H9 (cell line): ENCODE data around the gene EYA4. TPM values are rescaled to one million over a fixed set of nuclear protein-coding genes. Genes with fewer than 3 reads are reported as not detected.
"Not testable (repeated sequence)": the region's sequence is repeated elsewhere in the genome, so short reads cannot be mapped to it uniquely, and the experiment has no call there.

Experiments used
- DNase-seq: peaks from one replicate; pipeline ENCODE4 v3.0.0-alpha.2; 2017
- H2AFZ ChIP-seq: one replicate; pipeline ENCODE4 v1.6.1; 2013; ENCODE audit warnings: mild to moderate bottlenecking, low read length, control low read depth, moderate library complexity
- H2AK5ac ChIP-seq: 2 replicates; pipeline ENCODE4 v1.6.1; 2013; ENCODE audit warnings: low read length, control low read depth, mixed read lengths; ENCODE audit not compliant: insufficient read length
- H2BK120ac ChIP-seq: one replicate; pipeline ENCODE4 v1.6.1; 2013; ENCODE audit warnings: low read depth, mild to moderate bottlenecking, low read length, control low read depth, inconsistent platforms; ENCODE audit not compliant: poor library complexity, severe bottlenecking
- H2BK12ac ChIP-seq: 2 replicates; pipeline ENCODE4 v1.6.1; 2013; ENCODE audit warnings: low read length, control low read depth, mixed read lengths, low read depth; ENCODE audit not compliant: insufficient read length
- H2BK15ac ChIP-seq: 2 replicates; pipeline ENCODE4 v1.6.1; 2013; ENCODE audit warnings: low read depth, low read length, control low read depth
- H2BK20ac ChIP-seq: one replicate; pipeline ENCODE4 v1.6.1; 2013; ENCODE audit warnings: low read depth, mild to moderate bottlenecking, low read length, control low read depth, inconsistent platforms; ENCODE audit not compliant: poor library complexity, severe bottlenecking
- H2BK5ac ChIP-seq: 2 replicates; pipeline ENCODE4 v1.6.1; 2013; ENCODE audit warnings: low read length, control low read depth, mixed read lengths; ENCODE audit not compliant: insufficient read length
- H3K14ac ChIP-seq: 2 replicates; pipeline ENCODE4 v1.6.1; 2013; ENCODE audit warnings: low read length, control low read depth; ENCODE audit not compliant: insufficient read depth
- H3K18ac ChIP-seq: 2 replicates; pipeline ENCODE4 v1.6.1; 2013; ENCODE audit warnings: low read depth, mild to moderate bottlenecking, mixed read lengths, low read length, control low read depth; ENCODE audit not compliant: insufficient read length
- H3K23ac ChIP-seq: 2 replicates; pipeline ENCODE4 v1.6.1; 2013; ENCODE audit warnings: low read length, control low read depth, mixed read lengths, low read depth; ENCODE audit not compliant: insufficient read length
- H3K23me2 ChIP-seq: 2 replicates; pipeline ENCODE4 v1.6.1; 2013; ENCODE audit warnings: low read depth, mild to moderate bottlenecking, mixed read lengths, low read length, control low read depth; ENCODE audit not compliant: insufficient read length, poor library complexity, severe bottlenecking
- H3K27ac ChIP-seq: 2 replicates; pipeline ENCODE4 v1.5.1; 2013; ENCODE audit warnings: low read length, control low read depth, mixed read lengths, low read depth; ENCODE audit not compliant: insufficient read length
- H3K27me3 ChIP-seq: 2 replicates; pipeline ENCODE4 v1.6.1; 2013; ENCODE audit warnings: low read length, control low read depth, inconsistent platforms; ENCODE audit not compliant: insufficient read depth
- H3K4ac ChIP-seq: 2 replicates; pipeline ENCODE4 v1.6.1; 2013; ENCODE audit warnings: low read depth, mild to moderate bottlenecking, control low read depth, inconsistent platforms, low read length, moderate library complexity
- H3K4me1 ChIP-seq: 2 replicates; pipeline ENCODE4 v1.6.1; 2013; ENCODE audit warnings: low read length, control low read depth, inconsistent platforms; ENCODE audit not compliant: insufficient read depth
- H3K4me2 ChIP-seq: 2 replicates; pipeline ENCODE4 v1.6.1; 2013; ENCODE audit warnings: low read length, control low read depth, mixed read lengths; ENCODE audit not compliant: insufficient read length, insufficient read depth
- H3K56ac ChIP-seq: 2 replicates; pipeline ENCODE4 v1.6.1; 2013; ENCODE audit warnings: low read depth, mild to moderate bottlenecking, mixed read lengths, low read length, control low read depth; ENCODE audit not compliant: insufficient read length
- H3K79me1 ChIP-seq: 2 replicates; pipeline ENCODE4 v1.6.1; 2013; ENCODE audit warnings: low read depth, mild to moderate bottlenecking, moderate library complexity, low read length, control low read depth, inconsistent platforms; ENCODE audit not compliant: insufficient read depth, poor library complexity, severe bottlenecking
- H3K79me2 ChIP-seq: 2 replicates; pipeline ENCODE4 v1.6.1; 2013; ENCODE audit warnings: low read length, control low read depth, inconsistent platforms; ENCODE audit not compliant: insufficient read depth
- H3K9ac ChIP-seq: 2 replicates; pipeline ENCODE4 v1.6.1; 2013; ENCODE audit warnings: low read length, control low read depth, mixed read lengths; ENCODE audit not compliant: insufficient read length; ENCODE audit errors: extremely low read depth
- H3K9me3 ChIP-seq: one replicate; pipeline ENCODE4 v1.6.1; 2013; ENCODE audit warnings: low read depth, low read length, inconsistent platforms; ENCODE audit not compliant: control insufficient read depth
- H3T11ph ChIP-seq: one replicate; pipeline ENCODE4 v1.6.1; 2013; ENCODE audit warnings: mild to moderate bottlenecking, low read length, control low read depth, inconsistent platforms
- H4K20me1 ChIP-seq: one replicate; pipeline ENCODE4 v1.6.1; 2013; ENCODE audit not compliant: control insufficient read depth, insufficient read length, insufficient read depth
- H4K5ac ChIP-seq: 2 replicates; pipeline ENCODE4 v1.6.1; 2013; ENCODE audit warnings: low read depth, mild to moderate bottlenecking, mixed read lengths, low read length, control low read depth; ENCODE audit not compliant: insufficient read length
- H4K8ac ChIP-seq: replicated peaks from 2 replicates; pipeline ENCODE4 v1.6.1; 2013; ENCODE audit warnings: low read length, control low read depth, mixed read lengths, low read depth; ENCODE audit not compliant: insufficient read length
- H4K91ac ChIP-seq: 2 replicates; pipeline ENCODE4 v1.6.1; 2013; ENCODE audit warnings: low read depth, mild to moderate bottlenecking, moderate library complexity, mixed read lengths, low read length, control low read depth; ENCODE audit not compliant: insufficient read length
- H3K27ac Mint-ChIP-seq, 3 experiments: 2 replicates in 2 of 3; 3 replicates in 1 of 3; pipeline ENCODE4 v1.8.0; 2020 to 2021; ENCODE audit warnings: mixed read lengths in 3 of 3, mild to moderate bottlenecking in 1 of 3, moderate library complexity in 1 of 3
- H3K27me3 Mint-ChIP-seq: 2 replicates; pipeline ENCODE4 v1.8.0; 2021; ENCODE audit warnings: low read depth, mild to moderate bottlenecking, moderate library complexity, mixed read lengths
- H3K36me3 Mint-ChIP-seq, 3 experiments: 2 replicates in 2 of 3; 3 replicates in 1 of 3; pipeline ENCODE4 v1.8.0; 2020 to 2021; ENCODE audit warnings: low read depth in 3 of 3, mixed read lengths in 3 of 3; ENCODE audit not compliant: insufficient read depth in 1 of 3
- H3K4me1 Mint-ChIP-seq, 2 experiments: 2 replicates each; pipeline ENCODE4 v1.8.0; 2020; ENCODE audit warnings: mixed read lengths in 2 of 2
- H3K4me3 Mint-ChIP-seq, 2 experiments: 2 replicates in 1 of 2; 3 replicates in 1 of 2; pipeline ENCODE4 v1.8.0; 2020 to 2021; ENCODE audit warnings: mild to moderate bottlenecking in 2 of 2, mixed read lengths in 2 of 2, moderate library complexity in 1 of 2
- H3K9me3 Mint-ChIP-seq, 2 experiments: 2 replicates in 1 of 2; 3 replicates in 1 of 2; pipeline ENCODE4 v1.8.0; 2020; ENCODE audit warnings: mild to moderate bottlenecking in 2 of 2, mixed read lengths in 2 of 2, moderate library complexity in 1 of 2
- WGBS: extraction: QIAGEN DNeasy Blood & Tissue Kit; methylation state at CpG from one replicate; pipeline ENCODE4 v1.1.7; 2013; ENCODE audit warnings: missing lambda C conversion rate, low lambda C conversion rate, mixed read lengths; ENCODE audit not compliant: insufficient read length; ENCODE audit errors: extremely low coverage; 5-methylcytosine and 5-hydroxymethylcytosine counted together
- total RNA-seq: library from RNA; stranded (reverse); gene quantifications from 2 replicates; pipeline ENCODE4 v1.2.1, GENCODE V29; 2021
- TF ChIP-seq, protein P1 (sequence below): fragments of 200-600 bp; sonication (generic); conservative IDR thresholded peaks from 3 replicates; pipeline ENCODE4 v1.8.0; 2021; ENCODE audit warnings: antibody characterized with exemption, mild to moderate bottlenecking

Gene EYA4
- total RNA-seq, 1 experiment from 2014 or later, result 0.26 TPM

DNA sequence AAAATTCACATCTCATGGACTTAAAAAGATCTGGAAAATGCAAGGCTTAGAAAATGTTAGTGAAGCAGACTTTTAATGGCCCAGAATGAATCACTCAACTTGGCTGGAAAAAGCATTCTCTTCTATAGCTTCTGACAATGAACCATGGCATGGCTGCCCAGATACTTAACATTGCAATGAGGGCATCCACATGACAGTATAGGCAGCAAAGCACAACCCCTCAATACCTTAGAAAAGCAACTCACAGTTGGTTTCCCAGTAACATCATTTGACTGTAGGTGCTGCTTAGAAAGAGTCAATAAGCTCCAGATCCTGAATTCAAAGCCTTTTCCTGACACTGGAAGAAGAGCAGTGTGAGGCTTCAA is 155.8 kb downstream of the EYA4 start:
- Histone ChIP-seq H4K91ac (no peak overlapping the region), H3K4ac (no peak overlapping the region), H3K23ac (no peak overlapping the region), H2BK20ac (no peak overlapping the region), H3K79me1 (no peaks in the 10 kb centered on the region), H3K56ac (no peak overlapping the region), H2BK5ac (no peak overlapping the region), H3K4me1 (peaks cover 3% of the 10 kb centered on the region), H3K79me2 (no peaks in the 10 kb centered on the region), H3K18ac (no peak overlapping the region), H3K27me3 (no peaks in the 10 kb centered on the region), H3K23me2 (no peaks in the 10 kb centered on the region), H2BK12ac (no peak overlapping the region), H3T11ph (no peak overlapping the region), H3K14ac (no peak overlapping the region), H3K4me2 (no peak overlapping the region), H3K9ac (no peak overlapping the region), H3K9me3 (no peaks in the 10 kb centered on the region), H3K27ac (no peak overlapping the region), H2BK15ac (no peak overlapping the region), H2AK5ac (no peak overlapping the region), H4K5ac (no peak overlapping the region), H4K20me1 (no peaks in the 10 kb centered on the region), H4K8ac (no peak overlapping the region), H2AFZ (no peak overlapping the region), H2BK120ac (no peak overlapping the region)
- Mint-ChIP-seq H3K9me3 (no peaks in the 10 kb centered on the region), H3K4me1 (peaks cover 8 to 9% of the 10 kb centered on the region in 2 experiments), H3K27ac (no peak overlapping the region), H3K36me3 (no peaks in the 10 kb centered on the region), H3K27me3 (no peaks in the 10 kb centered on the region), H3K4me3 (no peak overlapping the region)
- TF ChIP-seq, protein P1, sequence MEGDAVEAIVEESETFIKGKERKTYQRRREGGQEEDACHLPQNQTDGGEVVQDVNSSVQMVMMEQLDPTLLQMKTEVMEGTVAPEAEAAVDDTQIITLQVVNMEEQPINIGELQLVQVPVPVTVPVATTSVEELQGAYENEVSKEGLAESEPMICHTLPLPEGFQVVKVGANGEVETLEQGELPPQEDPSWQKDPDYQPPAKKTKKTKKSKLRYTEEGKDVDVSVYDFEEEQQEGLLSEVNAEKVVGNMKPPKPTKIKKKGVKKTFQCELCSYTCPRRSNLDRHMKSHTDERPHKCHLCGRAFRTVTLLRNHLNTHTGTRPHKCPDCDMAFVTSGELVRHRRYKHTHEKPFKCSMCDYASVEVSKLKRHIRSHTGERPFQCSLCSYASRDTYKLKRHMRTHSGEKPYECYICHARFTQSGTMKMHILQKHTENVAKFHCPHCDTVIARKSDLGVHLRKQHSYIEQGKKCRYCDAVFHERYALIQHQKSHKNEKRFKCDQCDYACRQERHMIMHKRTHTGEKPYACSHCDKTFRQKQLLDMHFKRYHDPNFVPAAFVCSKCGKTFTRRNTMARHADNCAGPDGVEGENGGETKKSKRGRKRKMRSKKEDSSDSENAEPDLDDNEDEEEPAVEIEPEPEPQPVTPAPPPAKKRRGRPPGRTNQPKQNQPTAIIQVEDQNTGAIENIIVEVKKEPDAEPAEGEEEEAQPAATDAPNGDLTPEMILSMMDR, result no peak
- DNase-seq, result no peak

DNA sequence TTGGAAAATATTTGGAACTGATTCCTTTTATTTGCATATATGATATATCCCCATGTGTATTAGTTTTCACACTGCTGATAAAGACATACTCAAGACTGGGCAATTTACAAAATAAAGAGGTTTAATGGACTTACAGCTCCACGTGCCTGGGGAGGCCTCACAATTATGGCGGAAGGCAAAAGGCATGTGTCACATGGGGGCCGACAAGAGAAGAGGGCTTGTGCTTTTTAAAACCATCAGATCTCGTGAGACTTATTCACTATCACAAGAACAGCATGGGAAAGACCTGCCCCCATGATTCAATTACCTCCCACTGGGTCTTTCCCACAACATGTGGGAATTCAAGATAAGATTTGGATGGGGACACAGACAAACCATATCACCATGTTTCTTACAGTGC is 156.4 kb downstream of the EYA4 start:
- WGBS, result no CpG with 5 or more reads among the region's 4 CpGs
- not testable (repeated sequence) for H4K8ac ChIP-seq, H3K27me3 Mint-ChIP-seq, H3K9ac ChIP-seq, H3K4me2 ChIP-seq, H2BK12ac ChIP-seq, H3T11ph ChIP-seq, H2AFZ ChIP-seq, H4K91ac ChIP-seq, H3K9me3 ChIP-seq, H3K4ac ChIP-seq, H3K36me3 Mint-ChIP-seq, H4K20me1 ChIP-seq, H2BK5ac ChIP-seq, H3K4me1 Mint-ChIP-seq, H2AK5ac ChIP-seq, H3K9me3 Mint-ChIP-seq, H3K27me3 ChIP-seq, H3K23me2 ChIP-seq, H3K79me2 ChIP-seq, H3K56ac ChIP-seq, H4K5ac ChIP-seq, H3K23ac ChIP-seq, H2BK120ac ChIP-seq, H3K14ac ChIP-seq, H3K4me1 ChIP-seq, H3K27ac ChIP-seq, H3K27ac Mint-ChIP-seq, H2BK15ac ChIP-seq, H3K79me1 ChIP-seq, H3K18ac ChIP-seq, DNase-seq, H3K4me3 Mint-ChIP-seq, H2BK20ac ChIP-seq
